NCI-H2081 (cell line): ENCODE results near the gene IGFALS.

Source experiments
- DNase-seq, 2 experiments: peaks; one replicate each; lab custom pipeline; 2025; lab: John Stamatoyannopoulos, UW

Gene IGFALS

GRCh38 chr16:1744338-1744840 is 49.1 kb downstream of the IGFALS start:
- DNase-seq = no peak

GRCh38 chr16:1743376-1744337 is 49.8 kb downstream of the IGFALS start:
- no peak for DNase-seq

- DNase-seq = no peak
Measured at GRCh38 chr16:1741553-1742165, 51.8 kb downstream of the IGFALS start.

- DNase-seq = no peak
Measured at GRCh38 chr16:1740781-1741490, 52.6 kb downstream of the IGFALS start.
